ENCODE data around the gene SREBF2.

Gene SREBF2

GRCh38 chr22:41905411-41906202, 72.7 kb downstream of the SREBF2 start:
- in situ Hi-C loops (cut with MboI; ENCODE audit: low sequenced_read_pairs): no loop called here

GRCh38 chr22:41906822-41907221, 73.9 kb downstream of the SREBF2 start:
- in situ Hi-C loops (cut with MboI; ENCODE audit: low sequenced_read_pairs): no loop called here

GRCh38 chr22:41907436-41908401, 74.8 kb downstream of the SREBF2 start:
- in situ Hi-C loops (cut with MboI; ENCODE audit: low sequenced_read_pairs): no loop called here

- in situ Hi-C loops (cut with MboI; ENCODE audit: low sequenced_read_pairs): no loop called here
Measured at GRCh38 chr22:41908411-41909309, 75.8 kb downstream of the SREBF2 start.

GRCh38 chr22:41909310-41910049, 76.6 kb downstream of the SREBF2 start:
- in situ Hi-C loops (cut with MboI; ENCODE audit: low sequenced_read_pairs): no loop called here

- in situ Hi-C loops (cut with MboI; ENCODE audit: low sequenced_read_pairs): no loop called here
Measured at GRCh38 chr22:41910050-41911000, 77.4 kb downstream of the SREBF2 start.

- in situ Hi-C loops (cut with MboI; ENCODE audit: low sequenced_read_pairs): no loop called here
Measured at GRCh38 chr22:41911001-41911611, 78.2 kb downstream of the SREBF2 start.

GRCh38 chr22:41912338-41913039, 79.6 kb downstream of the SREBF2 start:
- in situ Hi-C loops (cut with MboI; ENCODE audit: low sequenced_read_pairs): no loop called here

- in situ Hi-C loops (cut with MboI; ENCODE audit: low sequenced_read_pairs): no loop called here
Measured at GRCh38 chr22:41913040-41913719, 80.3 kb downstream of the SREBF2 start.

- in situ Hi-C loops (cut with MboI; ENCODE audit: low sequenced_read_pairs): no loop called here
Measured at GRCh38 chr22:41913842-41914534, 81.1 kb downstream of the SREBF2 start.

- in situ Hi-C loops (cut with MboI; ENCODE audit: low sequenced_read_pairs): no loop called here
Measured at GRCh38 chr22:41914611-41915034, 81.7 kb downstream of the SREBF2 start.

- in situ Hi-C loops (cut with MboI; ENCODE audit: low sequenced_read_pairs): no loop called here
Measured at GRCh38 chr22:41915035-41915785, 82.3 kb downstream of the SREBF2 start, which contains the start of gene SHISA8. SHISA8 (minus strand) TSS chr22:41915074; CDS start chr22:41914667, 407 bp downstream.

GRCh38 chr22:41915786-41916493, 83.0 kb downstream of the SREBF2 start:
- in situ Hi-C loops (cut with MboI; ENCODE audit: low sequenced_read_pairs): no loop called here

GRCh38 chr22:41916745-41917358, 83.9 kb downstream of the SREBF2 start:
- in situ Hi-C loops (cut with MboI; ENCODE audit: low sequenced_read_pairs): no loop called here

GRCh38 chr22:41917375-41917902, 84.5 kb downstream of the SREBF2 start:
- in situ Hi-C loops (cut with MboI; ENCODE audit: low sequenced_read_pairs): no loop called here

Measured in HL-60/S4 (cell line).